ENCODE measurements around the gene RPL3.

Gene RPL3

GRCh38 chr22:39298241-39298987 lies 21.0 kb downstream of the RPL3 start:
- TF ChIP-seq, protein P1, sequence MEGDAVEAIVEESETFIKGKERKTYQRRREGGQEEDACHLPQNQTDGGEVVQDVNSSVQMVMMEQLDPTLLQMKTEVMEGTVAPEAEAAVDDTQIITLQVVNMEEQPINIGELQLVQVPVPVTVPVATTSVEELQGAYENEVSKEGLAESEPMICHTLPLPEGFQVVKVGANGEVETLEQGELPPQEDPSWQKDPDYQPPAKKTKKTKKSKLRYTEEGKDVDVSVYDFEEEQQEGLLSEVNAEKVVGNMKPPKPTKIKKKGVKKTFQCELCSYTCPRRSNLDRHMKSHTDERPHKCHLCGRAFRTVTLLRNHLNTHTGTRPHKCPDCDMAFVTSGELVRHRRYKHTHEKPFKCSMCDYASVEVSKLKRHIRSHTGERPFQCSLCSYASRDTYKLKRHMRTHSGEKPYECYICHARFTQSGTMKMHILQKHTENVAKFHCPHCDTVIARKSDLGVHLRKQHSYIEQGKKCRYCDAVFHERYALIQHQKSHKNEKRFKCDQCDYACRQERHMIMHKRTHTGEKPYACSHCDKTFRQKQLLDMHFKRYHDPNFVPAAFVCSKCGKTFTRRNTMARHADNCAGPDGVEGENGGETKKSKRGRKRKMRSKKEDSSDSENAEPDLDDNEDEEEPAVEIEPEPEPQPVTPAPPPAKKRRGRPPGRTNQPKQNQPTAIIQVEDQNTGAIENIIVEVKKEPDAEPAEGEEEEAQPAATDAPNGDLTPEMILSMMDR (IDR thresholded peaks at IDR 0.05; ENCODE audit: low read depth, low read length) = no peak
- TF ChIP-seq POLR2A (IDR thresholded peaks at IDR 0.05; ENCODE audit: extremely low read depth, insufficient read length) (no peak), MYC (IDR thresholded peaks at IDR 0.05; ENCODE audit: low read depth, low read length) (no peak)
- TF ChIP-seq, protein P2, sequence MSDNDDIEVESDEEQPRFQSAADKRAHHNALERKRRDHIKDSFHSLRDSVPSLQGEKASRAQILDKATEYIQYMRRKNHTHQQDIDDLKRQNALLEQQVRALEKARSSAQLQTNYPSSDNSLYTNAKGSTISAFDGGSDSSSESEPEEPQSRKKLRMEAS (IDR thresholded peaks at IDR 0.05; ENCODE audit: low read depth, low read length) = no peak
- no peak overlapping the region for H3K4me3 ChIP-seq (ENCODE audit: low read depth, low read length)
- no peak for DNase-seq (ENCODE audit: low read depth)

DNA sequence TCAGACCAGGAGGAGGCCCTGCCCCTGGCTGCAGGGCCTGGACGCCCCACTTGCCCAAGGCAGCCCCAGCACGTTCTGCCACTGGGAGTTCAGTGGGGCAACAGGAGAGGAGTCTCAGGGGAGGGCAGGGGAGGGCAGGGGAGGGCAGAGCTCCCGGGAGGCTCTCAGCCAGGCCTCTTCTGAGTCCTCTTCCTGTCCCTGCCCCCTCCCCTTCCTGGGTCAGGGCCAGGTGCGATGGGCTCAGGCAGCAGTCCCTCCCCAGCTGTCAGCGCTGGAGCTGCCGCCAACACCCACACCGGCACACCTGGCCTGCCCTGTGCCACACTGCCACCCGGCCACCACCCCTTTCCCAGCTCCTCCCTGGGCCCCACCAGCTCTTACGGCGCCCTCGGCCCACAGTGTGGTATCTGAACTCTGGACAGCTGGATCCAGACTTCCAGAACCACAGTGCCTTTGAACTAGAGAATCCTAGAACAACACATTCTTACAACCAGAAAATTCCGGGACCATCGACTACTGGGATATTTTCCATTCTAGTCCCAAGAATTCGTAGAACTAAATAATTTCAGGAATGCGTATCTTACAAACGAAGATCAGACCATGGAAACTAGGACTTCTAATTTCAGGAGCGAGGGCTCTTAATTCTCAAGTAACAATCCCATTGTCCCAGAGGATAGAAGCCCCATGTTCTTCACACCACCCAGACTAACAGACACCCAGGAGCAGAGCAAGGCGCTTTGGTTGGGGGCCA lies 21.8 kb downstream of the RPL3 start:
- no peak overlapping the region for H3K4me3 ChIP-seq (ENCODE audit: low read depth, low read length)
- TF ChIP-seq, protein P1 (IDR thresholded peaks at IDR 0.05; ENCODE audit: low read depth, low read length) = no peak
- TF ChIP-seq POLR2A (IDR thresholded peaks at IDR 0.05; ENCODE audit: extremely low read depth, insufficient read length) = no peak
- no peak for TF ChIP-seq MYC (IDR thresholded peaks at IDR 0.05; ENCODE audit: low read depth, low read length)
- TF ChIP-seq, protein P2 (IDR thresholded peaks at IDR 0.05; ENCODE audit: low read depth, low read length) = no peak
- DNase-seq (ENCODE audit: low read depth) = peak; percentile 49

DNA sequence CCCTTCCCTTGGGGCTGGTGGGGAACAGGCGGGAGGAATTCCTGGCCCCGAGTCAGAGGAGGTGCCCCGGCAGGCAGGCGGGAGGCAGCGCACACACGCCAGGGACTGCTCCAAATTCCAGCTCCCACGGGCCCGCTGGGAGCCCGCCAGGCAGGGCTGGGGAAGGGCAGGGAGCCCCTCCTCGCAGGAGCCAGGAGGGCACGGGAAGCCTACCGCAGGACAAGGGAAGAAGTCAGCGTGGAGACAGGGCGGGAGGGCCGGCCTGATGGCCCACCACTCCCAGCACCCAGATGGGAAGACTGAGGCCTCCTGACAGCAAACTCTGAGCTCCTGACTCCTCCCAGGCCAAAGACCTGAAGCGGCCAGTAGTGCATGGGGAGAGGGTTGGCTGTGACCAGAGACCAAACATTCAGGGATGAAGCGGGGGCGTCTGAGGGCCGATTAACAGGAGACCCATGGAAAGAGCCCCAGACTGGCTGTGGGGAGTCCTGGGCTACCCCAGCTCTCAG lies 22.4 kb downstream of the RPL3 start:
- TF ChIP-seq POLR2A (IDR thresholded peaks at IDR 0.05; ENCODE audit: extremely low read depth, insufficient read length) (no peak), MYC (IDR thresholded peaks at IDR 0.05; ENCODE audit: low read depth, low read length) (no peak)
- TF ChIP-seq, protein P1 (IDR thresholded peaks at IDR 0.05; ENCODE audit: low read depth, low read length) = no peak
- TF ChIP-seq, protein P2 (IDR thresholded peaks at IDR 0.05; ENCODE audit: low read depth, low read length) = no peak
- H3K4me3 ChIP-seq (ENCODE audit: low read depth, low read length) = no peak overlapping the region

GRCh38 chr22:39296535-39296934 lies 22.9 kb downstream of the RPL3 start:
- H3K4me3 ChIP-seq (ENCODE audit: low read depth, low read length) = no peak overlapping the region
- TF ChIP-seq, protein P2 (IDR thresholded peaks at IDR 0.05; ENCODE audit: low read depth, low read length) = no peak
- TF ChIP-seq, protein P1 (IDR thresholded peaks at IDR 0.05; ENCODE audit: low read depth, low read length) = no peak
- TF ChIP-seq MYC (IDR thresholded peaks at IDR 0.05; ENCODE audit: low read depth, low read length) (no peak), POLR2A (IDR thresholded peaks at IDR 0.05; ENCODE audit: extremely low read depth, insufficient read length) (no peak)
- DNase-seq (ENCODE audit: low read depth) = no peak

More for the DNA sequence above, 22.4 kb downstream of the RPL3 start:
- DNase-seq (ENCODE audit: low read depth) = no peak

GRCh38 chr22:39294571-39295468 lies 24.6 kb downstream of the RPL3 start:
- no peak overlapping the region for H3K4me3 ChIP-seq (ENCODE audit: low read depth, low read length)
- TF ChIP-seq, protein P2 (IDR thresholded peaks at IDR 0.05; ENCODE audit: low read depth, low read length) = no peak
- no peak for TF ChIP-seq MYC (IDR thresholded peaks at IDR 0.05; ENCODE audit: low read depth, low read length)
- TF ChIP-seq POLR2A (IDR thresholded peaks at IDR 0.05; ENCODE audit: extremely low read depth, insufficient read length) = no peak
- TF ChIP-seq, protein P1 (IDR thresholded peaks at IDR 0.05; ENCODE audit: low read depth, low read length) = no peak
- DNase-seq (ENCODE audit: low read depth) = no peak
